ENCODE results near the gene SLC16A3.

- TF ChIP-seq CTCF (IDR thresholded peaks at IDR 0.05) (no peak), EP300 (IDR thresholded peaks at IDR 0.05) (no peak), POLR2A (IDR thresholded peaks at IDR 0.05) (no peak), POLR2AphosphoS5 (IDR thresholded peaks at IDR 0.05) (no peak)
Observed at GRCh38 chr17:82249896-82250581, 21.2 kb downstream of the SLC16A3 start.

All from gastroesophageal sphincter (tissue), 3 donors.